ENCODE data around the gene UFM1. TPM values are rescaled to one million over a fixed set of nuclear protein-coding genes. Genes with fewer than 3 reads are reported as not detected.

Gene UFM1
- total and polyA plus RNA-seq, 2 donors (not counting 1 experiment from before 2014, with no cell fraction given), result 27.5 to 61.6 TPM

DNA sequence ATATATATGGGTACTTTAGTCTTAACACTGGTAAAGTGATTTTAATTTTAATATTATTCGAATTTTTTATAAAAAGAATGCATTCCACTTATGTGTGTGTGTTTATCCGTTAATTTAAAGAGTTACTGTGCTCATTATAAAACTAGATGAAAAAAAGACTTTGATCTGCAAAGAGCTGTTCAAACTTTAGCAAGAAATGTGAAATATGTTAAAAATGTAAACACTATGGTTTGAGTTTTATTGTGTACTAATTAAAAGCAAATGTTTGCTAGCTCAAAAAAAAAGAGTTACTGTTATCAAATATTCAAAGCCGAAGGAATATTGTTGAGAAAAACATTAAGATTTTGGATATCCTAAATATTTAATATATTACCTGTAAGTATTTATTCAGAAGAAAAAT is 34.5 kb downstream of the UFM1 start:
- Histone ChIP-seq H3K27ac (ENCODE audit: low read length in 2 of 2) (no peak overlapping the region), H3K4me1 (ENCODE audit: control insufficient read depth in 2 of 2, insufficient read depth in 2 of 2, low read length in 2 of 2) (no peaks in the 10 kb centered on the region), H3K4me3 (ENCODE audit: control extremely low read depth in 1 of 5, extremely low read depth in 1 of 5, insufficient read depth in 1 of 5, low read depth in 2 of 5, low read length in 4 of 5) (no peak overlapping the region), H3K9ac (ENCODE audit: low read length) (no peak overlapping the region), H4K20me1 (ENCODE audit: control insufficient read depth, insufficient read depth, low read length, poor library complexity, severe bottlenecking) (no peaks in the 10 kb centered on the region), H2AFZ (ENCODE audit: insufficient read depth, low read depth, low read length, poor library complexity, severe bottlenecking) (no peak overlapping the region), H3K9me3 (ENCODE audit: control extremely low read depth in 1 of 3, control insufficient read depth in 2 of 3, insufficient read depth in 1 of 3, low read length in 2 of 3) (no peaks in the 10 kb centered on the region), H3K79me2 (ENCODE audit: control insufficient read depth, insufficient read depth, low read length) (no peaks in the 10 kb centered on the region), H3K4me2 (replicated peaks; ENCODE audit: low read depth, low read length, poor library complexity, severe bottlenecking) (no peak overlapping the region), H3K36me3 (replicated peaks in 1 of 2; ENCODE audit: control extremely low read depth in 1 of 2, control insufficient read depth in 1 of 2, extremely low read depth in 1 of 2, insufficient read depth in 2 of 2, low read length in 1 of 2) (no peaks in the 10 kb centered on the region), H3K27me3 (replicated peaks in 1 of 4; ENCODE audit: control extremely low read depth in 1 of 4, control insufficient read depth in 3 of 4, insufficient read depth in 4 of 4, low read length in 3 of 4) (peaks cover 0 to 3% (median 0%) of the 10 kb centered on the region in 4 experiments)
- Mint-ChIP-seq H3K9me3 (ENCODE audit: insufficient read depth) (no peaks in the 10 kb centered on the region), H3K4me3 (no peak overlapping the region), H3K27ac (no peak overlapping the region), H3K4me1 (no peaks in the 10 kb centered on the region), H3K27me3 (peaks cover 4% of the 10 kb centered on the region)
- TF ChIP-seq CTCF (IDR thresholded peaks at IDR 0.05), result no peak
- TF ChIP-seq EZH2 (IDR thresholded peaks at IDR 0.05; ENCODE audit: borderline replicate concordance, insufficient read depth, low read depth, low read length, poor library complexity, severe bottlenecking), result no peak
- no CpG with 5 or more reads among the region's 3 CpGs for WGBS (ENCODE audit: insufficient coverage)
- ChIA-PET POLR2A (no interaction called here), CTCF (no interaction called here)
- intact Hi-C loops (cut with micrococcal nuclease), result no loop called here
- no peak for DNase-seq
- ATAC-seq (ENCODE audit: low read depth), result no peak

DNA sequence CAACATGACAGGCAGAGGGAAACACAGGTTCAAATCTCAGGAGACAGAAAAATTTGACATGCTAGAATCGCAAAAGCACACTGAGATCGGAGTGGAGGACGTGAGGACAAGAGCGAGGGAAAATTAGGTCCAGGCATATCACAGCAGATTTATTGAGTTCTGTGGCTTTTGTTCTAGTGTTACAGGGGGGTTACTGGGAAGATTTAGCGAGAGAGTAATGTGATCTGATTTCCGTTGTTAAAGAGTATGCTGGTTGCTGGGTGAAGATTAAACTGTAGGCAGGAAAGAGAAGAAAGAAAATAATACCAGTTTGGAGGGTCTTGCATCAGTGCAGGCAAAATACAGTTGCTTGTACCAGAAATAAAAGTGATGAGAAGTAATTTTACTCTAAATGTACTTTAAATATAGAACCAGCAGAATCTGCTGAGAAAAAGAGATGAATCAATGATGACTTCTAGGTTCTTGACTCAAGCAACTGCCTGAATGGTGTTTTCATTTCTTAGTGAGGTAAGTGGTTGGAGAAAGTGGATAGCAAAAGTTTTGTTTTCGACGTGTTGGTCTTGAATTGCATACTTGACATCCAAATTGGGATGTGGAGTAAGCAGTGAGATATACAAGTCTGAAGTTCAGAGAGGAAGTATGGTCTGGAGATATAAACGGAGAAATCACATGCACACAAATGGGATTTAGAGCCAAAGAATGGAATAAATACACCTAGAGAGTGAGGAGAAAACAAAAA is 35.7 kb downstream of the UFM1 start:
- H3K27ac Mint-ChIP-seq, result no peak overlapping the region
- Histone ChIP-seq H3K4me3 (ENCODE audit: control extremely low read depth in 1 of 5, extremely low read depth in 1 of 5, insufficient read depth in 1 of 5, low read depth in 2 of 5, low read length in 4 of 5) (no peak overlapping the region), H2AFZ (ENCODE audit: insufficient read depth, low read depth, low read length, poor library complexity, severe bottlenecking) (no peak overlapping the region), H3K36me3 (replicated peaks in 1 of 2; ENCODE audit: control extremely low read depth in 1 of 2, control insufficient read depth in 1 of 2, extremely low read depth in 1 of 2, insufficient read depth in 2 of 2, low read length in 1 of 2) (no peaks in the 10 kb centered on the region), H4K20me1 (ENCODE audit: control insufficient read depth, insufficient read depth, low read length, poor library complexity, severe bottlenecking) (no peaks in the 10 kb centered on the region), H3K27me3 (replicated peaks in 1 of 4; ENCODE audit: control extremely low read depth in 1 of 4, control insufficient read depth in 3 of 4, insufficient read depth in 4 of 4, low read length in 3 of 4) (peaks cover 0 to 3% (median 0%) of the 10 kb centered on the region in 4 experiments), H3K4me1 (ENCODE audit: control insufficient read depth in 2 of 2, insufficient read depth in 2 of 2, low read length in 2 of 2) (no peaks in the 10 kb centered on the region), H3K9me3 (ENCODE audit: control extremely low read depth in 1 of 3, control insufficient read depth in 2 of 3, insufficient read depth in 1 of 3, low read length in 2 of 3) (no peaks in the 10 kb centered on the region), H3K79me2 (ENCODE audit: control insufficient read depth, insufficient read depth, low read length) (no peaks in the 10 kb centered on the region), H3K4me2 (replicated peaks; ENCODE audit: low read depth, low read length, poor library complexity, severe bottlenecking) (no peak overlapping the region), H3K27ac (ENCODE audit: low read length in 2 of 2) (no peak overlapping the region), H3K9ac (ENCODE audit: low read length) (no peak overlapping the region)
- H3K27me3 Mint-ChIP-seq, result peaks cover 7% of the 10 kb centered on the region
- ATAC-seq (ENCODE audit: low read depth) (no peak), DNase-seq (no peak)
- ChIA-PET POLR2A (no interaction called here), CTCF (no interaction called here)
- WGBS (ENCODE audit: insufficient coverage), result 64% methylated on average over 8 of the region's 9 CpGs
- intact Hi-C loops (cut with micrococcal nuclease), result no loop called here
- H3K9me3 Mint-ChIP-seq (ENCODE audit: insufficient read depth), result no peaks in the 10 kb centered on the region
- no peak for TF ChIP-seq EZH2 (IDR thresholded peaks at IDR 0.05; ENCODE audit: borderline replicate concordance, insufficient read depth, low read depth, low read length, poor library complexity, severe bottlenecking)
- TF ChIP-seq CTCF (IDR thresholded peaks at IDR 0.05), result no peak
- no peak overlapping the region for H3K4me3 Mint-ChIP-seq
- no peaks in the 10 kb centered on the region for H3K4me1 Mint-ChIP-seq

All from B cell (primary cell).